T-helper 22 cell (primary cell): ENCODE data around the gene DCTN4.
"Not testable (repeated sequence)": the region's sequence is repeated elsewhere in the genome, so short reads cannot be mapped to it uniquely, and the experiment has no call there.

Source experiments
- DNase-seq: peaks from one replicate; pipeline ENCODE4 v3.0.0-alpha.2; 2020; ENCODE audit warnings: low read depth

The DCTN4 gene

DNA sequence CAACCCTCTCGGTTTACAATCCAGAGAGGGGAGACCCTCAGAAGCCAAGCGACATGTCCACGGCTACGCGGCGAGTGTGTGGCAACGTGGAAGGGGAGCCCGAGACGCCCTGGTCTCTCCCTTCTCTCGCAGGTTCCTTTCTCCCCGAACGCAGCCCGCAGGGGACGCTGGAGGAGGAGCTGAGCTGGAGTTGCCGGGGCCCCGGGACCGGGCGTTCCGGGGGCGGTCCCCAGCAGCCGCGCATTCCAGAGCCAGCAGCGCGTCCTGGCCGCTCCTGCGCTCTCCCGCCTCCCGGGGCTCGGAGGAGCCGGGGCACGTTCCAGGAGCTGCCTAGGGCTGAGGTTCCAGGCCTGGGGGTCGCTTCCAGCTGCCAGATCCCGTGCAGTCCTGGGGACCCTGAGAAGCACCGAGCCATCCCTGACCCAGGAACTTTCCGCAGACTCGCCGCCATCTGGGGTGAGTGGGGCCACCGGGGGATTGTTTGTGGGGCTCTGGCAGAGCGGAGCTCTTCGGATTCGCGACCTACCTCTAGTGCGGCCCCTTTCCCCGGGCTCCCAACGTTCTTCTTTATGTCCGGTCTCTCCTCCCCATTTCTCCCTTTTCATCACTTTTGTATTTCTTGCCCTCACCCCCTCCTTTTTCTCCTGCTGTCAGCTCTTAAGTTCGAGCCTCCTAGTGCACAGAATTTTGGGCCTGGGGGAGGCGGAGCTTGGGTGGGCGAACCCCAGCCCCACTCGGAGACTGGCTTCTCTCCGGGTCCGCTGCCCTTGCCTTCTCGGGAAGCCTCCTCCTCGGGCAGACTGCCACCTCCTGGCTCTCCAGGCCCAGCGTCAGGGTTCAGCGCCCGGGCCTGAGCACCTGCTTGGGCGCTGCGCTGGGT is 19.9 kb upstream of the DCTN4 start, which contains the start of gene SMIM3:
SMIM3 (plus strand) TSS at position 241 of the 880 bp plus-strand sequence. CDS start 16,684 bp downstream, outside the sequence.
- peak; percentile 39 for DNase-seq

DNA sequence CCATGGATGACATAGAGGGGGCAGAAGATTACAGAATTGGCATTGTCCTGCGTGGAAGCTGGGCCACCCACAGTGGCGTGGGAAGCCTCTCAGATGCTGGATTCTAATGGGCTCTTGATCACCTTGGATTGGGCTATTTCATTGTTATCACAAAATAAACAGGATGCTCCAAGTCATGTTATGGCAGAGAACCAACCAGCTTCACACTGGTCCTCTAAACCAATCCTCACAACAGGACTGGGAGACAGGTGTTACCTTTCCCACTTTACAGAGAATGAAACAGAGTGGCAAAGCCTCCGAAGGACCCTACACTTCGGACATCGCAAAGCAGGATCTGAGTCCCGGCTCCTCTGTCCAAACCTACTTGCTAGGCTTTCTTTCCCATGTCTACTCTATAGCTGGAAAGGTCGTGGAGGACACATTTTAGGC is 19.3 kb upstream of the DCTN4 start:
- no peak for DNase-seq

- DNase-seq: no peak
Observed at GRCh38 chr5:150777685-150778084, 18.9 kb upstream of the DCTN4 start.

GRCh38 chr5:150774145-150774544 is 15.3 kb upstream of the DCTN4 start:
- no peak for DNase-seq

DNA sequence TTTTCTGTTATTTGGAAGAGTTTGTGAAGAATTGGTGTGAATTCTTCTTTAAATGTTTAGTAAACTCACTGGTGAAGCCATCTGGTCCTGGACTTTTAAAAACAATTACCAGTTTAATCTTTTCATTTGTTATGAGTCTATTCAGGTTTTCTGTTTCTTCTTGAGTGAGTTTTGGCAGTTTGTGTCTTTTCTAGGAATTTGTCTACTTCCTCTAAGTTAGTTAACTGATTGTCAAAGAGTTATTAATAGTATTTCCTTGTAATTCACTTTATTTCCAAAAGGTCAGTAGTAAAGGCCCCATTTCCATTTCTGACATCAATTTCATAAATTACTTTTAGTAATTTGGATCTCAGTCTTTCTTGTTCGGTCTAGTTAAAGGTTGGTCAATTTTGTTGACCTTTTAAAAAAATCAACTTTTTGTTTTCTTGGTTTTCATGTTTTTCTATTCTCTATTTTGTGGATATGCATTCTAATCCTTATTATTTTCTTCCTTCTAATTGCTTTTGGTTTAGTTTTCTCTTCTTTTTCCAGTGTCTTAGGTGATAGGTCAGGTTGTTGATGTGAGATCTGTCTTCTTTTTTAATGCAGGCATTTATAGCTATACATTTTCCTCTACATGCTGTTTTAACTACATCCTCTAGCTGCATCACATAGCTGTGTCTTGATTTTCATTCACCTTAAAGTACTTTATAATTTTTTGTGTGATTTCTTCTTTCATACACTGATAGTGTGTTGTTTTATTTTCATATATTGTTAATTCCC is 12.4 kb upstream of the DCTN4 start:
- DNase-seq: no peak

- no peak for DNase-seq
Observed at GRCh38 chr5:150766251-150766650, 7.4 kb upstream of the DCTN4 start.

GRCh38 chr5:150765799-150766169 is 7.0 kb upstream of the DCTN4 start:
- no peak for DNase-seq

- no peak for DNase-seq
Observed at GRCh38 chr5:150765011-150765798, 6.4 kb upstream of the DCTN4 start.

DNA sequence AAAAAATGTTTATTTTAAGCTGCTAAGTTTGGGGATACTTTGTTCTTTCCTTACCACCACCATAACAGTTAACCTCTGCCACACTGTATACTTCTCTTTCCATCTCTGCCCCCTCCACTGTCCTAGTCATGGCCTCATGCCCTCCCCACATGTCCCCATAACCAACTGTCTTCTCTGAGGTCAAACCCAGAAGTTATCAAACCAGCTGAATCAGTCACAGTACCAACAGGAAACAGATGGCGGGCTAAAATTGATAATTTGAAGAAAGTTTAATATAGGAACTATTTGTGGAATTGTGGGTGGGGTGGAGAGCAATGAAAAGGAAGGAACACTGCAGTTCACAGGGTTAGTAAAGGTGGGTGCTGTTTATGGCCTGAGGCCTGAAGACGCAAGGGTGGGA is 5.7 kb upstream of the DCTN4 start:
- no peak for DNase-seq

DNA sequence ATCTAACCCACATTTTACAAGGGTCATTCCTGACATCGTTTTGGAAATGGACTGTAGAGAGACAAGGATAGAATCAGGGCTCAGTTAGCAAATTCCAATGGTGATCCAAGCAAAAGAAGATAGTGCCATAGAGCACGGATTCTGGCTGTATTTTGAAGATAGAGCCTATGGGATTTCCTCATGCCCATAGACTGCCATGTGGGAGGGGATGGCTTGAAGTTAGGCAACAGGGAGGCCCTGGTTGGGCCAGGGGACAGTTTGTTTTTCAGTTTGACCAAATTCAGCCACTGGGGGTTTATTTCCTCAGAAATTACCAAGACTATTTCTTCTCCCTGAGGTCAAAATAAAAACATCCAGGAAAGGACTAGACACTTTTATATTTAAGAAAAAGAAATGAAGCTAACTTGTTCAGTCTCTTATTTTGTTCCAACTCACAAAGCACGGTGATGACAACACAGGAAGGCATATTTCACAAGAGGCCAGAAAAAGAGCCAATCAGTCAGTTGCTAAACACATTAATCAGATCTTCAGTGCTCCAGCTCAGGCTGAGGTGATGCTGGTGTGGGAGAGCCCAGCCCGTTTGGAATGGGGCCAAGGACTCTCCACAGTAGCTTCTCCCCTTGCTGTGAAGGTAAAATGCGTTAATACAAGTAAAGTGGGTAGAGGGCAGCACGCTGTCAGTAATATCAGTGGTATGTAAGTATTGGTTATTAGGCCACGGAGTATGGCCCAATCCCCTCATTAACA is 4.4 kb upstream of the DCTN4 start:
- DNase-seq: no peak

DNA sequence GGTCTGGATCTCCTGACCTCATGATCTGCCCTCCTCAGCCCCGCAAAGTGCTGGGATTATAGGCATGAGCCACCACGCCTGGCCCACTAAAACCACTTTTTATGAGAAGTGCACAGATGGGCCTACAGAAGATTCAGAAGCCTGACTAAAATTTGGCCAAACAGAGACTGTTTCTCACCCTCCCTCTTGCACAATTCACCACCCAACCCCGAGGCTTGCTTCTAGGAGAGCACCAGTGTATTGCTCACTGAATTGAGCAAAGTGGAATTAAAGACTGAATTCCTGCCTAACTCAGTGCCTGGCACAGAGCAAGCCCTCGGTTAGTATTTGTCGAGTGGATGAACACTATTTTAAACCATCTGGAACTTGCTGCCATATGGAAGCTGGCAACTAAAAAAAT is 3.4 kb upstream of the DCTN4 start:
- DNase-seq: no peak

- DNase-seq: no peak
Observed at GRCh38 chr5:150759334-150759583, 442 bp upstream of the DCTN4 start.

DNA sequence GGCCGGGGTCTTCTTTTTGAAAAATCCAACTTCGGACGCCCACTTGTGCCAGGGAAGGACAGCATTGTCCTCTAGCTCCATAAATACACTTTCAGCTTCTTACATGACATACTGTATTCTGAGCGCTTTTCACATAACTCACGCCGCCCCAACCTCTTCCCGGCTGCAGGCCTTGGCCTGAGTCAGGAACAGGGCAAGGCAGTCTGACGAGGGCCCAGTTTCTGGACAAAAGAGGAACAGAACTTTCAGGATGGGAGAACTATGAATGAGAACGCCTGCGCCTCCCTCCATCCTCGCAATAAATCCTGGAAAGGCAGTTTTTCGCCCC is 650 bp downstream of the DCTN4 start:
- no peak for DNase-seq

DNA sequence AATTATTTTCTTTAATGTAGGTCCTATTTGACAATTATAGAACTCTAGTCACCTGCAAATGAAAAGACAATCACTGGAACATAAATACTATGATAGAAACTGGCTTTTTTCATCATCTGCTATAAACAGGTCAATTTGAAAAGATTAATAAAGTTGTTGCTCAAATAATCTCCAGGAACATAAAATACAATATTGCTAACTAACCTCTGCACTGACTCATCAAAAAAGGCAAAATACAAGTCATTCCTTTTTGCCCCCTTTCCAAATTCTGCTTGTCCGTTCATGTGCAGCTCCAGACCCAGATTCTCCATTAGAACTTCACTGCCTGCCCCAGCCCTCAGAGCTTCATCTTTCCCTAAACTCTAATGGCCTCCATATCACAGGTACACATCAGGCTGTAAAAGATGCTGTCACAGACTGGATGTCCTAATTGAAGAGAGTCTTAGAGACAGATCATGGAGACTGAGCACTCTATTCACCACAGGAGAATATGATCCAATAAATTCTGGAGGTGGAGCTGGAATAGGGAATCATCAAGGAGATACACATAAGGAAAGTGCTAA is 1.6 kb downstream of the DCTN4 start:
- DNase-seq: no peak

DNA sequence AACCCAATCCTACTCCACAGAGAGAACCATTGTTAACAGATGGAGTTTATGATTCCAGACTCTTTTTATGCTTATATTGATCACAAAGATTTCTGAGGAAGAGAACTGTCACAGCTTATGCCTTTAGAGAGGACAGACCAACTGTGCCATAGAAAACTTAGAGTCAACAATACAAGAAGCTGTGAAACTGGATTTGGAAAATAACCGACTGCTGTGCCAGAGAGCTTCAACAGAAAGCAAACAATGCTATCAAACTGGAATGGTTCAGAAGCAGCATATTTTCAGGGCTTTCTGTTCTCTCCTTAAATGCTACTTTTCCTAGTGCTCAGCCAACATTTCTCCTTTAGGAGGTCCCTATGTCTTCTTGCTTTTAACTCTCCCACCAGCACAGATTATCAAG is 5.0 kb downstream of the DCTN4 start:
- no peak for DNase-seq

- DNase-seq: no peak
Observed at GRCh38 chr5:150753463-150753862, 5.4 kb downstream of the DCTN4 start.

DNA sequence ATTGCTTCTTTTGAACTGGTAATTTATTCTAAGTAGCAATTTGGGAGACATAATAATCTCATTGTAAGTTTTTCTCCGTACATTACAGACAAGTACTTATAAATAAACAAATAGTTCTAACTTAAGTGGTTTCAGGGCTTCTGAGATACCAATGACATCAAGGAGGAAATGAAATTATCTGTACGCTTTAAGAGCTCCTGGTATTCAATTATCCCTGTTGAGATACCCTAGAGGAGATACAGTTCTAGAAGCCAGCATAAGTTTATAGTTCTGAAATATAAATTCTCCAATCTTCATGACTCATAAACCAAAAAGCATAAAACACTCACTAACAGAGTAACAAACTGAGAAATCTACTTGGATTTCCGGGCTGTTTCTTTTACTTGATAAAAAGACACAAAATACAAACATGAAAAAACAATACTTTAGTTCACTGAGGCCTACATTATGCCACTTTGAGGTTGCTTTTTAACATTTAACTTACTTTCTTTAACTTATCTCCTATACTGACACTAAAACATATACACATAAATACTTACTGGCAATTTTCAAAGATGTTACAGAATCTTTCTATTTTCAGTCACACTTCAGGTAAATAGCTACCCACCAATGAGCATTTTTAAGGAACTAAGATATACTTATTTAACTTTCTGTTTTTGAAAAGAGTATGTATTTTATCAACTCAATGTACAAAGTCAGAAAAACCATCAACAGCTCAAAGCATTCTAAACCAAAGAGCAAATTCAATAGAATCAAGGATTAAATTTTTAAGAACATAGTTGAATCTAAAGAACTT is 7.5 kb downstream of the DCTN4 start:
- no peak for DNase-seq

DNA sequence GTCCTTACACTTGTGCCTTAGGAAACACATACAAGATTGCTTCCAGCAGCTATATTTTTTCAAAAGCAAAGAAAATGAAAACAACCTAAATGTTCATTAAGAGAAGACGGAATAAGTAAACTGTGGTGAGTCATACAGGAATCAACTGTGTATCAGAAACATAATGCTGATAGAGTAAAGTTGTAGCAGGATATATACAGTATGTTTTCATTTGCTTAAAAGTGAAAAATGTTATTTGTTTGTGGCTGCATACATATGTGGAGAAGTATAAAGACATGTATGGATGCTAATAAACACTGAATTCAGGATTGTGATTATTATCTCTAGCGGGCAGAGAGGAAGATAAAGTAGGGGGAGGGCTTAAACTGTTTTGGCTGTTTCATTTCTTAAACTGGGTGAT is 8.3 kb downstream of the DCTN4 start:
- DNase-seq: no peak

- not testable (repeated sequence) for DNase-seq
Observed at GRCh38 chr5:150743142-150743488, 15.7 kb downstream of the DCTN4 start.

- not testable (repeated sequence) for DNase-seq
Observed at GRCh38 chr5:150742455-150743141, 16.2 kb downstream of the DCTN4 start.
